ENCODE results near the gene NLRP1. TPM values are rescaled to one million over a fixed set of nuclear protein-coding genes. Genes with fewer than 3 reads are reported as not detected.

NLRP1 gene
- total and polyA plus RNA-seq, 10 of the 15 experiments (the other 5 are each of a cell fraction or from before 2014, with no cell fraction given): 2.8 to 21.8 (median 11.9) TPM

- TF ChIP-seq BCL3 (IDR thresholded peaks at IDR 0.05; ENCODE audit: borderline replicate concordance, insufficient read depth, low read depth, low read length, poor library complexity, severe bottlenecking) (peak; percentile 20), CHD2 (IDR thresholded peaks at IDR 0.05; ENCODE audit: borderline replicate concordance, low read depth, low read length) (peak; percentile 61), RELB (IDR thresholded peaks at IDR 0.05; ENCODE audit: low read depth) (peak; percentile 86), NR2C2 (IDR thresholded peaks at IDR 0.05; ENCODE audit: borderline replicate concordance, control insufficient read depth, insufficient read length, low read depth) (no peak), NBN (IDR thresholded peaks at IDR 0.05) (peak; percentile 90), CBX5 (IDR thresholded peaks at IDR 0.05; ENCODE audit: low read depth) (no peak), FOS (IDR thresholded peaks at IDR 0.05; ENCODE audit: borderline replicate concordance, extremely low read depth, insufficient read length) (peak; percentile 27), PAX5 (IDR thresholded peaks at IDR 0.05; ENCODE audit: borderline replicate concordance, low read depth, low read length) (peak; percentile 9; the same call in 1 of the 2 replicates), ESRRA (IDR thresholded peaks at IDR 0.05; ENCODE audit: low read length) (no peak; the same call in 1 of the 2 replicates), CREB1 (IDR thresholded peaks at IDR 0.05; ENCODE audit: low read depth) (peak; percentile 91), NR2C1 (IDR thresholded peaks at IDR 0.05) (peak; percentile 89), MTA3 (IDR thresholded peaks at IDR 0.05; ENCODE audit: borderline replicate concordance, low read length) (no peak), SMAD5 (IDR thresholded peaks at IDR 0.05; ENCODE audit: low read depth) (peak; percentile 93), ATF3 (IDR thresholded peaks at IDR 0.05; ENCODE audit: borderline replicate concordance, extremely low read depth, low read depth, low read length) (no peak), BHLHE40 (IDR thresholded peaks at IDR 0.05; ENCODE audit: borderline replicate concordance in 1 of 2, low read depth in 2 of 2, low read length in 1 of 2) (peak in 1 of 2 experiments; percentile 30; a peak in 1 of 4 replicates), NFYB (IDR thresholded peaks at IDR 0.05; ENCODE audit: insufficient read depth, low read depth, low read length) (peak; percentile 93), SIX5 (IDR thresholded peaks at IDR 0.05; ENCODE audit: low read depth, low read length, severe bottlenecking) (peak; percentile 45), CUX1 (IDR thresholded peaks at IDR 0.05; ENCODE audit: insufficient replicate concordance, low read depth, low read length) (peak; percentile 26), HDGF (IDR thresholded peaks at IDR 0.05) (peak; percentile 56; the same call in 1 of the 2 replicates)
Measured at GRCh38 chr17:5486206-5487124, 97.8 kb downstream of the NLRP1 start, which contains the start of gene MIS12 (continued).
